SK-N-MC (cell line): ENCODE data around the gene HAL.

ENCODE experiments used
- EZH2 ChIP-seq: fragments of 200-600 bp; sonication (generic); IDR thresholded peaks from one replicate; pipeline ENCODE4 v1.6.1; 2017; ENCODE audit warnings: antibody characterized with exemption
- POLR2AphosphoS5 ChIP-seq: IDR thresholded peaks from 2 replicates; pipeline ENCODE4 v1.6.1; 2012; ENCODE audit warnings: mild to moderate bottlenecking, low read depth, low read length, borderline replicate concordance

DNA sequence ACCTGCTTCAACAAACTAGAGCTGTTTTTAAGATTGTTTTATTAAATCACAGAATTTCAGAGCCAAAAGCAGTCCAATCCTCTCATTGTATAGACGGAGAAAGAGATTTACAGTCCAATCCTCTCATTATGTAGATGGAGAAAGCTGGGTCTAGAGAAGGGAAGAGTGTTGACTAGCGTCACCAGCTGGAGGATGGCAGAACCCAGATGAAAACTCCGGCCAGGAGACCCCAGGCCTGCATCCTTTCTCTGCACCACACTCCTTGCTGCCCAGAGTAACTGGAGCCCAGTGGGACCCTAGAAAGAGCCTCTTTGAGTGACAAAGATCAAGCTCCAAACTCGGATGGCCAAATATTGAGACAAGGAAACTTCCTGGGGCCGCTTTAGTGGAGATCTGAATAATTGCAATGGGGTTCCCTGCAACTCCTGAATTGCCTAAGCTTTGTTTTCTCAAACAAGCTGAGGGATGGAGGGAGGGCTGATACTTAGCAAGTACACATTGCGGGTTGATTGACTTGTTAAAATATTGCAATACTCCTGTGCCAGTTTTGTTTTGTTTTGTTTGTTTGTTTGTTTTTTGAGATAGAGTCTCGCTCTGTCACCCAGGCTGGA lies 40.5 kb downstream of the HAL start:
- no peak for TF ChIP-seq POLR2AphosphoS5
- TF ChIP-seq EZH2: no peak
